Tibial nerve (tissue), 4 donors: Measurements from ENCODE around the gene BANK1. TPM values are rescaled to one million over a fixed set of nuclear protein-coding genes. Genes with fewer than 3 reads are reported as not detected.

Experiments
- DNase-seq, 2 donors: peaks; one replicate each; pipeline ENCODE4 v3.0.0-alpha.2; 2019; ENCODE audit warnings: low spot score in 2 of 2
- H3K27ac ChIP-seq, 4 donors: fragments of 200-600 bp; sonication (generic) in 3 of 4; one replicate each; pipeline ENCODE4 v1.5.1; 2017 to 2019; ENCODE audit warnings: mild to moderate bottlenecking in 1 of 4
- H3K27me3 ChIP-seq, 2 donors: fragments of 200-600 bp; sonication (generic) in 1 of 2; one replicate each; pipeline versions ENCODE4 v1.5.1 to v1.6.0; 2017 to 2019
- H3K36me3 ChIP-seq, 3 donors: fragments of 200-600 bp; sonication (generic); one replicate each; pipeline ENCODE4 v1.5.1; 2018 to 2019
- H3K4me1 ChIP-seq, 4 donors: fragments of 200-600 bp; sonication (generic) in 3 of 4; one replicate each; pipeline ENCODE4 v1.5.1; 2017 to 2019
- H3K4me3 ChIP-seq, 4 donors: fragments of 200-600 bp; sonication (generic) in 3 of 4; one replicate each; pipeline ENCODE4 v1.5.1; 2017 to 2019; ENCODE audit warnings: mild to moderate bottlenecking in 1 of 4, moderate library complexity in 1 of 4
- H3K9me3 ChIP-seq, 4 donors: fragments of 200-600 bp; sonication (generic) in 3 of 4; one replicate each; pipeline ENCODE4 v1.5.1; 2017 to 2019
- EP300 ChIP-seq, 2 donors: sonication (generic); formaldehyde crosslinking; IDR thresholded peaks; one replicate each; pipeline ENCODE4 v1.6.1; 2017; ENCODE audit warnings: antibody characterized with exemption in 2 of 2, mild to moderate bottlenecking in 1 of 2
- POLR2A ChIP-seq, 2 donors: fragments of 450-650 bp; IDR thresholded peaks; one replicate each; pipeline ENCODE4 v1.6.1; 2017; ENCODE audit warnings: antibody characterized with exemption in 2 of 2, mild to moderate bottlenecking in 2 of 2, moderate library complexity in 2 of 2
- WGBS, 2 donors: methylation state at CpG; one replicate each; pipeline ENCODE4 v1.1.5; 2018; 5-methylcytosine and 5-hydroxymethylcytosine counted together
- total RNA-seq, 4 donors: library from RNA; depleted of rRNA; stranded (reverse); fragments of >200 nt; gene quantifications; one replicate each; pipeline ENCODE4 v1.1.0, GENCODE V29; 2016
- TF ChIP-seq, protein P1 (sequence below), 5 experiments: fragments of 200-600 bp in 3 of 5; fragments of 450-650 bp in 2 of 5; sonication (generic) in 3 of 5; IDR thresholded peaks; one replicate each; pipeline ENCODE4 v1.5.1; 2016 to 2019; ENCODE audit warnings: antibody characterized with exemption in 5 of 5, mild to moderate bottlenecking in 3 of 5, moderate library complexity in 2 of 5

BANK1 gene
- total RNA-seq, 4 donors from 2014 or later: 3.5 to 6.3 (median 5.1) TPM

- DNase-seq: no peak
- 73 to 78% methylated on average over 1 of the region's 1 CpG for WGBS, 2 donors
- H3K4me3 ChIP-seq: no peak overlapping the region
- TF ChIP-seq POLR2A (IDR thresholded peaks at IDR 0.05) (no peak), EP300 (IDR thresholded peaks at IDR 0.05) (no peak)
- TF ChIP-seq, protein P1, sequence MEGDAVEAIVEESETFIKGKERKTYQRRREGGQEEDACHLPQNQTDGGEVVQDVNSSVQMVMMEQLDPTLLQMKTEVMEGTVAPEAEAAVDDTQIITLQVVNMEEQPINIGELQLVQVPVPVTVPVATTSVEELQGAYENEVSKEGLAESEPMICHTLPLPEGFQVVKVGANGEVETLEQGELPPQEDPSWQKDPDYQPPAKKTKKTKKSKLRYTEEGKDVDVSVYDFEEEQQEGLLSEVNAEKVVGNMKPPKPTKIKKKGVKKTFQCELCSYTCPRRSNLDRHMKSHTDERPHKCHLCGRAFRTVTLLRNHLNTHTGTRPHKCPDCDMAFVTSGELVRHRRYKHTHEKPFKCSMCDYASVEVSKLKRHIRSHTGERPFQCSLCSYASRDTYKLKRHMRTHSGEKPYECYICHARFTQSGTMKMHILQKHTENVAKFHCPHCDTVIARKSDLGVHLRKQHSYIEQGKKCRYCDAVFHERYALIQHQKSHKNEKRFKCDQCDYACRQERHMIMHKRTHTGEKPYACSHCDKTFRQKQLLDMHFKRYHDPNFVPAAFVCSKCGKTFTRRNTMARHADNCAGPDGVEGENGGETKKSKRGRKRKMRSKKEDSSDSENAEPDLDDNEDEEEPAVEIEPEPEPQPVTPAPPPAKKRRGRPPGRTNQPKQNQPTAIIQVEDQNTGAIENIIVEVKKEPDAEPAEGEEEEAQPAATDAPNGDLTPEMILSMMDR (IDR thresholded peaks at IDR 0.05): no peak
- no peak overlapping the region for H3K27ac ChIP-seq
- no peaks in the 10 kb centered on the region for H3K9me3 ChIP-seq
- no peaks in the 10 kb centered on the region for H3K36me3 ChIP-seq
- H3K27me3 ChIP-seq: no peaks in the 10 kb centered on the region
- no peaks in the 10 kb centered on the region for H3K4me1 ChIP-seq
These were observed 52.5 kb downstream of the BANK1 start for GRCh38 chr4:101843054-101843453.

DNA sequence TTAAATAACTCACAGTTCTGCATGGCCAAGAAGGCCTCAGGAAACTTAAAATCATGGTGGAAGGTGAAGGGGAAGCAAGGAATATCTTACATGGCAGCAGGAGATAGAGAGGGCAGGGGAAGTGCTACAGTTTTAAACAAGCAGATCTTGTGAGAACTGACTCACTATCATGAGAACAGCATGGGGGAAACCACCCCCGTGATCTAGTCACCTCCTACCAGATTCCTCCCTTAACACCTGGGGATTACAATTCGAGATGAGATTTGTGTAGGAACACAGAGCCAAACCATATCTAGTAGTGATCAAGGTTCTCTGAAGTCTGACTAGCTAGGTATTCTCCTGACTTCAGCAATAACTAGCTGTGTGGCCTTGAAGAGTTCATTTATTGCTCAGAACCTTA, 56.0 kb downstream of the BANK1 start:
- 81 to 85% methylated on average over 2 of the region's 2 CpGs for WGBS, 2 donors
- H3K27me3 ChIP-seq: no peaks in the 10 kb centered on the region
- H3K4me3 ChIP-seq: no peak overlapping the region
- no peak for DNase-seq
- TF ChIP-seq, protein P1 (IDR thresholded peaks at IDR 0.05): no peak
- TF ChIP-seq EP300 (IDR thresholded peaks at IDR 0.05) (no peak), POLR2A (IDR thresholded peaks at IDR 0.05) (no peak)
- H3K4me1 ChIP-seq: no peaks in the 10 kb centered on the region
- no peaks in the 10 kb centered on the region for H3K36me3 ChIP-seq
- H3K27ac ChIP-seq: no peak overlapping the region
- H3K9me3 ChIP-seq: no peaks in the 10 kb centered on the region

GRCh38 chr4:101850698-101851097, 60.2 kb downstream of the BANK1 start:
- Histone ChIP-seq H3K36me3 (no peaks in the 10 kb centered on the region), H3K27me3 (no peaks in the 10 kb centered on the region), H3K4me1 (peaks cover 0 to 5% (median 2%) of the 10 kb centered on the region in 4 donors), H3K9me3 (no peaks in the 10 kb centered on the region), H3K4me3 (no peak overlapping the region), H3K27ac (peak overlapping the region in 1 of 4 donors; percentile 39)
- TF ChIP-seq POLR2A (IDR thresholded peaks at IDR 0.05) (no peak), EP300 (IDR thresholded peaks at IDR 0.05) (no peak)
- TF ChIP-seq, protein P1 (IDR thresholded peaks at IDR 0.05): no peak
- WGBS, 2 donors: 37 to 51% methylated on average over 2 of the region's 2 CpGs
- no peak for DNase-seq

DNA sequence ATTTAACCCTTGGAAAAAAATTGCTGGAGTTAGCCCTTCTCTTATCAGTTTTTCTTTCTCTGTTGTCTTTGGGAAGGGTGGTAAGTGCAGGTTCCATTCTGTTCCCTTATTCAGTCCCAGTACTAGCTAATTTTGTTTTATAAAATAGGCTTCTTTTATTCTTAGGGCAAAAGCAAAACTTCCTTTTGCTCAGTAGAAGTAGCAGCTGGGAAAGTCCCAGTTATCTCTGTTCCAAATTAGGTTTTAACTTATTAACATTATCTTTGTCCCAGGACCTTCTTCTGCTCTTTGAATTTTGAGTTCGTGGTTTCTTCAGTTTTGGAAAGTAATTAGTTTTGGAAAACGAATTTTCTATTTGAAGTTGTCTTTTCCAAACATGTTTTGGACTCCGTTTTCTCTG, 61.1 kb downstream of the BANK1 start:
- 74 to 75% methylated on average over 3 of the region's 3 CpGs for WGBS, 2 donors
- no peaks in the 10 kb centered on the region for H3K9me3 ChIP-seq
- H3K4me1 ChIP-seq: peaks cover 0 to 5% (median 2%) of the 10 kb centered on the region in 4 donors
- no peak for DNase-seq
- no peak overlapping the region for H3K4me3 ChIP-seq
- no peak overlapping the region for H3K27ac ChIP-seq
- no peak for TF ChIP-seq EP300 (IDR thresholded peaks at IDR 0.05)
- no peaks in the 10 kb centered on the region for H3K36me3 ChIP-seq
- H3K27me3 ChIP-seq: no peaks in the 10 kb centered on the region

DNA sequence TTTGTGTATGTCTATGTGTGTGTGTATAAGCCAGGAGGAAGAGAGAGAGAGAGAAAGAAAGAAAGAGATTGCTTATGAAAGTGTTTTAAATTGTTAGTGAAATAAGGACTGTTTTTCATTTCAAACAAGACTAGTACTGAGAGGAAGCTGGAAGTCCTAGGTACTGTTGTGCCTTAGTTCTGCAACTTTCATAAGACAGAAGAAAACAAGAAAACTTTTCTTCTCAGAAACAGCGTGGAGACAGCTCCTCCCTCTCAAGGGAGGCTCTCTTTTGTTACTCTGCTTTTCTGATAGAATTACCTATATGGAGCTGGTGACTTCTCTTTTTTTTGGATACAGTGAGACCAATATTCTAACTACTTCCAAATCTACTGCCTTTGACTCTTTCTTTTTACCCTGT, 62.5 kb downstream of the BANK1 start:
- no peak overlapping the region for H3K4me3 ChIP-seq
- no peaks in the 10 kb centered on the region for H3K36me3 ChIP-seq
- TF ChIP-seq, protein P1 (IDR thresholded peaks at IDR 0.05): no peak
- TF ChIP-seq EP300 (IDR thresholded peaks at IDR 0.05): no peak
- TF ChIP-seq POLR2A (IDR thresholded peaks at IDR 0.05): no peak
- H3K27me3 ChIP-seq: no peaks in the 10 kb centered on the region
- WGBS, 2 donors: 17 to 28% methylated on average over 1 of the region's 1 CpG
- H3K4me1 ChIP-seq: peaks cover 0 to 5% (median 2%) of the 10 kb centered on the region in 4 donors
- no peaks in the 10 kb centered on the region for H3K9me3 ChIP-seq
- peak overlapping the region in 1 of 4 donors; percentile 20 for H3K27ac ChIP-seq
- DNase-seq: no peak

- TF ChIP-seq, protein P1 (IDR thresholded peaks at IDR 0.05): no peak
- no peak for TF ChIP-seq EP300 (IDR thresholded peaks at IDR 0.05)
- no peak for TF ChIP-seq POLR2A (IDR thresholded peaks at IDR 0.05)
- DNase-seq: no peak
- no peaks in the 10 kb centered on the region for H3K9me3 ChIP-seq
- 65 to 67% methylated on average over 7 of the region's 7 CpGs for whole genome bisulfite sequencing, 2 donors
- H3K4me3 ChIP-seq: no peak overlapping the region
- no peak overlapping the region for H3K27ac ChIP-seq
- no peaks in the 10 kb centered on the region for H3K27me3 ChIP-seq
- H3K36me3 ChIP-seq: no peaks in the 10 kb centered on the region
- peaks cover 0 to 5% (median 2%) of the 10 kb centered on the region in 4 donors for H3K4me1 ChIP-seq
These were observed 63.2 kb downstream of the BANK1 start for GRCh38 chr4:101853691-101854090.
